HG02943 (cell line): ENCODE measurements around the gene SH2D3A.
"Not testable (repeated sequence)": the region's sequence is repeated elsewhere in the genome, so short reads cannot be mapped to it uniquely, and the experiment has no call there.

Experiments
- ATAC-seq: cut with Tn5 transposase; IDR thresholded peaks from one replicate; pipeline ENCODE4 v1.9.1; 2021; ENCODE audit warnings: mild to moderate bottlenecking, low read depth, moderate library complexity; ENCODE audit not compliant: unreplicated experiment

The SH2D3A gene

DNA sequence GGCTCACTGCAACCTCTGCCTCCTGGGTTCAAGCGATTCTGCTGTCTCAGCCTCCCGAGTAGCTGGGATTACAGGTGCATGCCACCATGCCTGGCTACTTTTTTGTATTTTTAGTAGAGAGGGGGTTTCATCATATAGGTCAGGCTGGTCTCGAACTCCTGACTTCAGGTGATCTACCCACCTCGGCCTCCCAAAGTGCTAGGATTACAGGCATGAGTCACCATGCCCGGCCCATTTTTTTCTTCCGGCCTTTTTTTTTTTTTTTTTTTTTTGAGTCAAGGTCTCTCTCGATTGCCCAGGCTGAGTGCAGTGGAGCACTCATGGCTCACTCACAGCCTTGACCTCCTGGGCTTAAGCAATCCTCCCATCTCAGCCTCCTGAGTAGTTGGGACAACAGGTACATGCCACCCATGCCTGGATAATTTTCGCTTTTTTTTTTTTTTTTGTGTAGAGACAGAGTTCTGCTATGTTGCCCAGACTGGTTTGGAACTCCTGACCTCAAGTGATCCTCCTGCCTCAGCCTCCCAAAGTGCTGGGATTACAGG is 4.9 kb downstream of the SH2D3A start:
- ATAC-seq = not testable (repeated sequence)

DNA sequence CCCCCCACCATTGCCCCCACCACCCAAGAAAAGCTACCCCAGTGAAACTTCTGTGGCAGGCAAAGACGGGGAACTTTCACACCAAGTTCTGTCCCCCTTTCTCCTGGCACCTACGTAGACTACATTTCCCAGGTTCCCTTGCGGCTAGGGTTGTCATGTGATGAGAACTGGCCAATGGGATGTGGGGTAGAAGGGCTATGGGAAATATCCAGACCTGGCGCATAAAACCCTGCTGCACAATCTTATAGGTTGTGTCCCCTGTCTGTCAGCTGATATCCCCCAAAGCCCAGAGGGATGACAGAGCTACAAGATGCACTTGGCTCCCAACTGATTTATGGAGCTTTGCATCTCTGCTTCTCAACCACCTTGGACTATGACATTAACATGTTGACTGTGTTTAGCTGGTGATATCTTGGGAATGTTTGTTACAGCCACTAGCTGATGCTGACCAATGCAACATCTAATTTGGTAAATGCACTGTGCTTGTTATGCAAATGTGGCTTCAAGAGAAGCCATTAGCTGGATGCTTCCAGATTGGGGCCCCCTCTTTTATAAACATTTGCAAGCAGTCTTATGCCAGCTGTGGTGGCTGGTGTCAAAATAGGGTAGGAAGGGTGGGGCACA is 6.1 kb downstream of the SH2D3A start:
- no peak for ATAC-seq

DNA sequence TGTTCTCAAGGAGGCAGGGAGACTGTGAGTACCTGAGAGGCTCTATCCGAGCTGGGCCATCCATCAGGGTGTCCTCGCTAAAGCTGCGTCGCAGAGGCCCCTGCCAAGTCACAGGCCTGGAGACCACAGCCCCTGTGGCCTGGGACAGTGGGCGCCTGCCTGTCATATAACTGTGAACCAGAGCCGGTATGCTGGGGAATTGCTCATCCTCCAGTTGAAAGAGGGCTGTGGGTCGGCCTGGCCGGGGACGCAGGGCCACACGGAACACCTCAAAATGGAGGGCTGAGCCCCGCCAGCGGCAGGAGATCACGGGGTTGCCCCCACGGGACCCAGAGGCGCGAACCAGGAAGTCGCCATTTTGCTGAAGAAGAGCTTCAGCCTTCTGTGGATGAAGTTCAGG is 6.6 kb downstream of the SH2D3A start:
- ATAC-seq = no peak

DNA sequence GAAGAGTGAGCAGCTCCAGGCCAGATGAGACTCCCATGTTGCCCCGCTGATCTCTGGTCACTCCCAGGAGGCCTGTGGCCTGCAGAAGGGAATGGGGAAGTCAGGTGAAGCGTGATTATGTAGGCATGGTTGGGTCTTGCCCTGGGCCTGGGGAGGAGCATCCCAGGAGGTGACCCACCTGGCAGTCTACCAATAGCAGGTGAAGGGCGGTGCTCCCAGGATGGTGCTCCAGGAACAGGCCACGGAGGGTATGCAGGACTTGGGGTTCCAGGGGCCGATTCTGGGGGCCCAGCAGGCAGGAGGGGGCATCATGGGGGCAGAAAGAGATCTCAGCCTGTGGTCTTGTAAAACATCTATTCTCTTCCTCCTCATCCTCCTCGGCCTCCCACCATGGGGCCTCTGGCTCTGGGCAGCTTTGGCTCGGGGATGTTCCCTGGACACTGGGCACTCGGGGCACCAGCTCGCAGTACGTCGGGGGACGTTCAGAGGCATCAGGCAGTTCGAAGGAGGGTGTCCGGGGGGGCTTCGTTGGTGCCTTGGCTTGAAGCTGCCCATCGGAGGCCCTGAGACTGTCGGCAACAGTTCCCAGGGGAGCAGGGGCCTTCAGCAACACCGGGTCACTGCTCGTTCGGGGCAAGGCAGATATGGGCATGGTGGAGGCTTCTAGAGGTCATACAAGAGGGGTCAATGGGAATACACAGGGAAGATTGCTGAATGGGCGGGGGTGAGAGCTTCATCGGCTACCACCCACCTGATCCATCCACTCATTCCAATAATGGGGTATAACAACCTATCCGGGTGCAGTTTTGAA is 12.4 kb downstream of the SH2D3A start:
- ATAC-seq = no peak

DNA sequence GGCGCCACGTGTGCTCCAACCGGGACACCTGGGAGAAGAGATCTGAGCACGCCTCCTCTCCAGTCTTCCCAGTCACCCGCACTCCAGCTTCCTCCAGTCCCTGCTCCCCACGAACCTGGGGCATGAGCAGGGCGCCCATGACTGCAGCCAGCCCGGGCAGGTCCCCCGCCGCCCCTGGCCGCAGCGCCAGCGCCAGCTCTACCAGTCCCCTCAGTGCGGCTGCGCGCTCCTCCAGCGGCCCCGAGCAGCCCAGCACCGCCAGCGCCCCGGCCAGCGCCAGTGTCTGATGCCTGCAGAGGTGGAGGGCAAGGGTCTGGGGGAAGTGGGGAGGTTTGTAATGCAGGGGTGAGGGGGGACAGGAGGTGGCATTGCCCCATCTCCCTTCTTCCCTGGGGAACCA is 13.1 kb downstream of the SH2D3A start:
- no peak for ATAC-seq

DNA sequence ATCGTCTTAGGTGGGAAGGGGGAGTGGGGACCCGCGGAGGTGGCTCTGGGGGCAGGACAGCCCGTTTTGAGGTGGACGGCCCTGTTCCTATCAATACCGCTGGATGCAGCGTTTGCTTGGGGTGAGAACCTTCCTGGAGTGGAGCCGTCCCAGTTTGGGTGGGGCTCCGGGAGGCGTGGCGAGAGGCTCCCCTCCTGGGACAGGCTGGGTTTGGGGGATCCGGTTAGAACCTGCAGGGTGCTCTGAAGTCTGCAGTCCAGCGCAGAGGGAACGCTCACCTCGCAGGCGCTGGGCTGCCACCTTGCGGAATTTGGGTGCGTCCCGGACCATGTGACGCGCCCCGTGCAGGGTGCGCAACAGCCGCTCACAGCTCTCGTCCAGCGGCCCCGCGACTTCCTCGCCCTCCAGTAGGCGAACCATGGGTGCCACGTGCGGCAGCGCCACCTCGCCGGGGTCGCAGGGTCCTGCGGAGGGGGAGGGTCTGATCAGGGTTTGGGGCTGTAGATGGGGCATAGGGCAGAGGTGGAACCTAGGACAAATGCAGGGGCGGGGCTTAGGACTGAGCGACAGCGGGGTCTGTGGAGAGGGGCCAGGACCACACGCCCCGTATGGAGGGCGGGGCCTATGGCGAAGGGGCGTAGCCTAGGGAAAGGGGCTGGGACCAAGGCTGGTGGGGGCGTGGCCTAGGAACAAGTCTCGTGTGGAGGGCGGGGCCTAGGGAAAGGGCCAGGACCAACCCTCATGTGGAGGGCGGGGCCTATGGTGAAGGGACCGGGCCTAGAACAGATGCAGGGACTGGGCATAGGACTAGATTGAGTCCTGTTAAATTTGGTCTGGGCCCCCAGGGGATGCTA is 13.8 kb downstream of the SH2D3A start:
- ATAC-seq = peak; percentile 73

DNA sequence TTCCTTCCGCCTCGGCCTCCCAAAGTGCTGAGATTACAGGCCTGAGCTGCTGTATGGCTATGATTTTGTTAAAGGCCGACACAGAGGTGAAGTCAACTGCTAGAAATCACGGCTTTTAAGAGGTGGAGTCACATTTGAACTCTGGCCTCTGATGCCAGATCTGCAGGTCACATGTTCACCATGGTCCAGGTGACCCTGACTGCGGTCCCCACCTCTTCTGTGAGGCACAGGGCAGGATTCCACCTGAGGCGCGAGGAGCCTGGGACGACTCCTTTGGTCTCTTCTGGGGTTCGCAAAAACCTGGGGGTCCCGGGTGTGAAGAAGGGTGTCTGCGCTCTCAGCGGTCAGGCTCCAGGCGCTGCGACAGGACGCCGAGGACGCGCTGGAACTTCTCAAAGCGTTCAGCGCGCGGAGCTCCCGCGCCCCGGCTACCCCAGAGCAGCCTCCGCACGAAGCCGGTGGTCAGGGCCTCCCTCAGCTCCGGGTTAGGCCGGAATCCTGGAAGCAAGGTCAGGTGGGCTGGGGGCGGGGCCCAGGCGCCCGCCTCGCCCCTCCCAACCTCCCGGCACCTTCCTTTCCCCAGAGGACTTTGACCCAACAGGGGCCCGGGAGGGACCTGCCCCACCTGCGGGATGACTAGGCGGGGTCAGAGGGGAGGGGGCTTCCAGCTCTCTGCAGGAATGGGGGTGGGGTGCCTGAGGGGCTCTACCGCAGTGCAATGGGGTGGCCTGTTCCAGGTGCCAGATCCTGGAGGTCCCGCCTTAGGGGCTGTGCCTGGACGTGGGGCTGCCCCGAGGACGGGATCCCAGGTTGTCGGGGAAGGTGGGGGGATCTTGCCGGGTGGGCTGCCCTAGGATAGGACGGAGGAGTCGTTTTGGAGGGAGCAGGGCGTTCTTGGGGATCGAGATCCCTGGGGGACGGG is 14.7 kb downstream of the SH2D3A start:
- no peak for ATAC-seq

DNA sequence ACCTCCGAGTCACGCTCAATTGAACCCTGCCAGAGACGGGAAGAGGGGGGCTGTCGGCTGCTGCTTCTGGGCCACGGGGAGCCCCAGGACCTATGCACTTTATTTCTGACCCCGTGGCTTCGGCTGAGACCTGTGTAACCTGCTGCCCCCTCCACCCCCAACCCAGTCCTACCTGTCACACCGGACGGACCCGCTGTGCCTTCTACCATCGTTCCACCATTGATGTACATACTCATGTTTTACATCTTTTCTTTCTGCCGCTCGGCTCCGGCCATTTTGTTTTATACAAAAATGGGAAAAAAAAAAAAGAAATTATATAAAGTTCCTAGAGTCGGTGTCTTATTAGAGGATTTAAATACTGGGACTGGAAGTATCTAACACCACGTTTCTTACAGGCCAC is 16.0 kb downstream of the SH2D3A start:
- no peak for ATAC-seq

DNA sequence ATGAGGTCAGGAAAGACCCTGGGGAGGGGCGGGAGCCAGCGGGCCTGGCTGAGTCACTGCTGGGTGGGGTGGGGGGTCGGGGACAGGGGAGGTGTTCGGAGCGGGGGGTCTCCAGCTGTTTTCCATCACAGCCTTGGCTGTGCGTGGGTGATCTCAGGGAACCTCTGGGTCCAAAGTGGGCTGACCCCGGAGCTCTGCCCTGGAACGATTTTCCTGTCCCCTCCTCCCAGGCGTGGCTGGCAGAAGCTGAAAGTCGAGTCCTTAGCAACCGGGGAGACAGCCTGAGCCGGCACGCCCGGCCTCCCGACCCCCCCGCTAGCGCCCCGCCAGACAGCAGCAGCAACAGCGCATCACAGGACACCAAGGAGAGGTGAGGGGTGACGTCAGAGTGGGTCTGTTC is 17.2 kb downstream of the SH2D3A start:
- ATAC-seq = no peak

DNA sequence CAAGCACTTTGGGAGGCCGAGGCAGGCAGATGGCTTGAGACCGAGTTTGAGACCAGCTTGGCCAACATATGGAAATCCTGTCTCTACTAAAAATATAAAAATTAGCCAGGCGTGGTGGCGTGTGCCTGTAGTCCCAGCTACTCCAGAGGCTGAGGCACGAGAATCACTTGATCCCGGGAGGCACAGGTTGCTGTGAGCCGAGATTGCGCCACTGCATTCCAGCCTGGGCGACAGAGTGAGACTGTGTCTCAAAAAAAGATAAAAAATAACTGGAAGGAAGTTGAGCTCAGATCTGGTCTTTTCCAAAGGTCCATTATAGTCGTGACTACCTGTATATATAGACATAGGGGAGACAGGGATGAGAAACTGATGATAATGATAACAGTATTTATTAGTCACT is 18.7 kb downstream of the SH2D3A start:
- ATAC-seq = not testable (repeated sequence)

DNA sequence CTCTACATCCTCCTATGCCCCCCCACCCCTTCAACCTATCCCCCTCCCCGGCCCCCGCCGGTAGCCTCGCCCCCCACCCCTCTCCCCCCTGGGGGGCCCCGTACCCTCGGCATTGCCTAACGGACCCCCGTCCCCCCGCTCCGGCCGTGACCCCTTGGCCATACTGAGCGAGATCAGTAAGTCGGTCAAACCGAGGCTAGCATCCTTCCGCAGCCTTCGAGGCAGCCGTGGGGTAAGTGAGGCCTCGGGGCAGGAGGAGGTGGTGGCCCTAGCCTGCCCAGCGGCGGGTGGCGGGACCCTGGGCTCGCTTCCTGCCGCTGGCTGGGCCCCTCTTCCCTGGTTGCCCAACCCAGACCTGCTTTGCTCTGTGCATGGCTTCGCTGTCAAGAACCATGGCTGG is 21.3 kb downstream of the SH2D3A start:
- ATAC-seq = no peak

DNA sequence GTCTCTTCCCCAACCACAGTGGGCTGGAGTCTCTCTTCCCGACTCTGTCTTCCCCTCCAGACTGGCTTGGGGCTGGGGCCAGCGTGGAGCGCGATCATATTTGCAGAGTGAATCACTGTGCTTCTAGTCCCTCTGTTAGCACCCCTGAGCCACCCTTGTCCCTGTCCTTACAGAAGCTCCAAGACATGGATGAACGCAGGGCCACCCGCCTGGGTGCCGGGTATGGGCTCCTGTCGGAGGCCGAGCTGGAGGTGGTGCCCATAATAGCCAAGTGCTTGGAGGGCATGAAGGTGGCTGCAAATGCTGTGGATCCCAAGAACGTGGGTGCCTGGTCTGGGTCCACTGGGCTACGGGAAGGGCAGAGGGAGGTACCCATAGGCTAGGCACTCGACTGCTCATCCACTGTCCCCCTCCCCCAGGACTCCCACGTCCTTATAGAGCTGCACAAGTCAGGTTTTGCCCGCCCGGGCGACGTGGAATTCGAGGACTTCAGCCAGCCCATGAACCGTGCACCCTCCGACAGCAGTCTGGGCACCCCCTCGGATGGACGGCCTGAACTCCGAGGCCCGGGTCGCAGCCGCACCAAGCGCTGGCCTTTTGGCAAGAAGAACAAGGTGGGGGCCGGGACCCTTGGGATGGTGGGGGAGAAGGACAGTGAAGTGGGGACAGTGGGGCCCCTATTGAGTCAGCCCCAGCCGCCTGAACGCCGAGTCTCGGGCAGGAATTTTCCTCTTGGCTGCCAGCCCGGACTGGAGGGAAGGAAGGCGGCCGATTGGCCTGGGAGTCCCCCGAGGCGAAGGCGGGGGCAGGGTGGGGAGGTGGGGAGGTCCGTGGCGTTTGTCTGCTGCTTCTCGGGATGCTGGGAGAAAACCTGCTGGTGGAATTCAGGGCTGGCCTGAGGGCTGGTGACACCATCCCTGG is 22.6 kb downstream of the SH2D3A start:
- no peak for ATAC-seq

DNA sequence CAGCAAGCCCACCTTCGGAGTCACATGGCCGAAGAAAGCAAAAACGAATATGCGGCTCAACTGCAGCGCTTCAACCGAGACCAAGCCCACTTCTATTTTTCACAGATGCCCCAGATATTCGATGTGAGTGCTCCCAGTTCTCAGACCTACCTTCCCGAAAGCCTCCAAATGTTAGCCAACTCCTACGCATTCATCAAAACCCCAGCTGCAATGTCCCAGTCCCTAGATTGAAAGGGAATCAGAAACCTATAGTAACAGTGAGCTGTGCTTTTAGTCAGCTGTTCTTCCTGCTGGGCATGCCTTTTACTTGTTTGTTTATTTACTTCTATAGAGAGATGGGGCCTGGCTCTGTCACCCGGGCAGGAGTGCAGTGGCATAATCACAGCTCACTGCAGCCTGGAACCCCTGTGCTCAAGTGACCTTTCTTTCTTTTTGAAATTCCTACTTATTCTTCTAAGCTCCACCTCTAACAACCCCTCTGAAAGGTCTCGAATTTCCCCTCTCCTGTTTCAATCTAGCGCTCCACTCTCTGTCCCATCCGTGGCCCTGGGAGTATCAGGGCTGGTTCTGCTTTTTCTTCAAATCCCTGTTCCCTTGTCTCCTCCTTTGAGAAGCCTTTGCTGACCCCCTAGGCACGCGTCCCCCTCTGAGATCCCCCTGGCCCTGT is 23.4 kb downstream of the SH2D3A start:
- ATAC-seq = no peak

DNA sequence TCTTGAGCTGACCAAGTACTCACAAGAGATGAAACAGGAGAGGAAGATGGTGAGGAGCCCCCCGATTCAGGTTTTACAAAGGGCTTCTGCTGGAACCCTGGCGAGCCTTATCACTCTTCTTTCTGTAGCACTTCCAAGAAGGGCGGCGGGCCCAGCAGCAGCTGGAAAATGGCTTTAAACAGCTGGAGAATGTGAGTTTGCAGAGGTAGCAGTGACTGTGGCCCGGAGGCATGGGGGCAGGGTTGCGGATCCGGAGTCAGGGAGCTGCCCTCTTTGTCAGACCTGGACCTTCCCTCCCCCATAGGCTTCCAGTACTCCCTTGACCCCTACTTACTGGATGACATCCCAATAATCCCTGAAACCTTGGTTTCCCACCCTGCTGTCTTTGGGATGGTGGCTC is 24.2 kb downstream of the SH2D3A start:
- no peak for ATAC-seq

DNA sequence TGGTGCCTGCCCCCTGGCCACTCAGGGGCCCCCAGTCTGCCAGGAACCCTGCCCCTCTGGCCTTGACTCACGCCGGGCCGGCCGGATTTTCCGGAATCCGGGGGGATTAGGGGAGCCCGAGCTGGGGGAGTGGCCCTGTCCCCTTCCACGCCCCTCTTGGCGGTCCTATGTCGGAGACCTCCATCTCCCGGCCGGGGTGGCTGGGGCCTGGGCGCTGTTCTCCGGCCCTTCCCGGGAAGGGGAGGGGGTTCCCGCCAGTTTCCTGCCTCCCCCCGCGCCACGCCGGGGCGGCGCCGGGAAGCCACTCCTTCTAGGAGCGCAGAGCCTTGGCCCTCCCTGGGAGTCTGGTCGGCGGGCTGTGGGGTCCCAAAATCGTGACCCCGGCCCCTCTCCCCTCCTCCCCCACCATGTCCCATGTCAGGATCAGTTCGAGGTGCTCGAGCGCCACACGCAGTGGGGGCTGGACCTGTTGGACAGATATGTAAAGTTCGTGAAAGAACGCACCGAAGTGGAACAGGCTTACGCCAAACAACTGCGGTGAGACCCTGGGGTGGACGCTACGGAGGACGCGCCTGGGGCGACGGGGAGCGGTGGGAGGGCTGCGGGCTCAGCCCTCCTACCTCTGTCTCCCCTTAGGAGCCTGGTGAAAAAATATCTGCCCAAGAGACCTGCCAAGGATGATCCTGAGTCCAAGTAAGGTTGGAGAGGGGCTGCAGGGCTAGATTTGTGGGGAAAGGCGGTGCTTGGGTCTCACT is 26.5 kb downstream of the SH2D3A start:
- no peak for ATAC-seq

DNA sequence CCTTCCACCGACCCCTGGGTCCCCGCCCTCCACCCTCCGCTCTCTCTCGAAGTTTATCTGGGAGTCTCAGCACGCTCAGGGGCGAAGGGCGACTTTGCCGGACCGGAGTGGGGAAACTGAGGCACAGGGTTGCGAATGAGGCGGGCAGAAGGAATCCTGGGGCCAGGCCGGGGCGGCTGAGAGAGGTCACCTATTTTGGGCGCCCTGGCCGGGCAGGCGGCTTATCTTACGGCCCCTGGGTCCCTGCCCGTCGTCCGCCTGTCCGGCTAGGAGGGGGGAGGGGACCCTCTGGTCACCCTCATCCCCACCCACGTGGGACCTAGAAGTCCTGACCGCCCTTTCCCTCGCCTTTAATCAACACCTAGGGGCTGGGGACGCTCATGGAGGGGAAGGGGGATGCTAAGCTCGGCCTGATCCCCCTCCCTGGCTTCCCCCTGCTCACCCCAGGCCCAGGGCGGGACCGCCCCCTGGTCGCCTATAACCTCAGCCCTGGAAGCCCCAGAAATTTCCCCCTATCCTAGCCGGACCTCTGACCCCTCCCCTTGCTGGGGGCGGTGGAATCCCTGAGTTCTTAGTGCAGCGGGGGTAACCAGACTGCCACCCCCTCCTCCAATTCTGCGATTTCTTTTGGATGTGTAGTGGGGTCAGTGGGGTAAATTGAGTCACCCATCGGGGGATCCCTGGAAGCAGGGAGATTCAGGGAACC is 27.2 kb downstream of the SH2D3A start:
- no peak for ATAC-seq

DNA sequence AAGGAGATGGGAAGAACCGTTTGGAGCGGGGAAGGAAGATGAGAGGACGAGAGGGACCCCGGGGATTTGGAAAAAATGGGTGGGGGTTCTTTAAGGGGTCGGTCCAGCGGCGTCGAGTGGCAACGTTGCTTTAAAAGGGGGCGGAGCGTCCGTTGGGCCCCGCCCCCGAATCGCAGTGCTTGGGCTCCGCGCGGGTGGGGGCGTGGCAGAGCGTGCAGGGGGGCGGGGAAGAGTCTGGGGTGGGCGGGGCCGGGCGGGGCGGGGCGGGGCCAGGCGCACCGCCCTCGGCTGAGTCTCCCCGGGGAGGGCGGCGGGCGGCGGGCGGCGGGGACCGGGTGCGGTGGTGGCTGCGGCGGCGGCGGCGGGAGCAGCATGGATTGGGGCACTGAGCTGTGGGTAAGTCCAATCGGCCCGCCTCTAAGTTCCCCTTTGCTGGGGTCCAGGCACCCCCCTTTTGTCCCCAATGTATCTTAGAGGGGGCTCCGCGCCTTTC is 27.8 kb downstream of the SH2D3A start, which contains the start of gene TRIP10:
TSS of gene TRIP10 (plus strand) at position 291 of the 493 bp plus-strand sequence. CDS start at position 373, 82 bp downstream.
- no peak for ATAC-seq
